HEK293 (cell line): ENCODE data around the gene FIGNL2.

Experiments used
- IKZF3 ChIP-seq: fragments of 450-650 bp; IDR thresholded peaks from 2 replicates; pipeline ENCODE4 v1.5.0; 2018; ENCODE audit warnings: missing biosample characterization, mild to moderate bottlenecking, missing genetic modification characterization, moderate library complexity
- KLF16 ChIP-seq: fragments of 450-650 bp; formaldehyde crosslinking; IDR thresholded peaks from 2 replicates; pipeline ENCODE4 v1.5.1; 2017; ENCODE audit warnings: missing biosample characterization, missing genetic modification characterization
- KLF17 ChIP-seq: fragments of 450-650 bp; formaldehyde crosslinking; IDR thresholded peaks from 2 replicates; pipeline ENCODE4 v1.5.1; 2016; ENCODE audit warnings: missing biosample characterization, missing genetic modification characterization
- MYNN ChIP-seq: fragments of 450-650 bp; formaldehyde crosslinking; IDR thresholded peaks from 2 replicates; pipeline ENCODE4 v1.5.1; 2016; ENCODE audit warnings: missing biosample characterization, missing genetic modification characterization, borderline replicate concordance
- SP3 ChIP-seq: fragments of 450-650 bp; formaldehyde crosslinking; IDR thresholded peaks from 2 replicates; pipeline ENCODE4 v1.5.1; 2016; ENCODE audit warnings: missing biosample characterization, missing genetic modification characterization
- SP7 ChIP-seq: fragments of 450-650 bp; formaldehyde crosslinking; IDR thresholded peaks from 2 replicates; pipeline ENCODE4 v1.5.1; 2016; ENCODE audit warnings: missing biosample characterization, missing genetic modification characterization
- ZBTB21 ChIP-seq: fragments of 450-650 bp; formaldehyde crosslinking; IDR thresholded peaks from 2 replicates; pipeline ENCODE4 v1.5.1; 2017; ENCODE audit warnings: missing biosample characterization, missing genetic modification characterization
- ZFP37 ChIP-seq: fragments of 450-650 bp; formaldehyde crosslinking; IDR thresholded peaks from 2 replicates; pipeline ENCODE4 v1.5.1; 2016; ENCODE audit warnings: missing biosample characterization, missing genetic modification characterization
- ZNF133 ChIP-seq: fragments of 450-650 bp; formaldehyde crosslinking; IDR thresholded peaks from 2 replicates; pipeline ENCODE4 v1.5.1; 2016; ENCODE audit warnings: missing biosample characterization, missing genetic modification characterization
- ZNF214 ChIP-seq: fragments of 450-650 bp; formaldehyde crosslinking; IDR thresholded peaks from 2 replicates; pipeline ENCODE4 v1.5.1; 2017; ENCODE audit warnings: missing biosample characterization, mild to moderate bottlenecking, missing genetic modification characterization, borderline replicate concordance
- ZNF280D ChIP-seq: fragments of 450-650 bp; formaldehyde crosslinking; IDR thresholded peaks from 2 replicates; pipeline ENCODE4 v1.5.1; 2016; ENCODE audit warnings: missing biosample characterization, missing genetic modification characterization
- ZNF341 ChIP-seq: fragments of 450-650 bp; formaldehyde crosslinking; IDR thresholded peaks from 2 replicates; pipeline ENCODE4; 2016; ENCODE audit warnings: low read depth, missing biosample characterization, missing genetic modification characterization
- ZNF391 ChIP-seq: fragments of 450-650 bp; formaldehyde crosslinking; IDR thresholded peaks from 2 replicates; pipeline ENCODE4 v1.5.1; 2016; ENCODE audit warnings: low read depth, missing biosample characterization, missing genetic modification characterization, borderline replicate concordance
- ZNF473 ChIP-seq: fragments of 450-650 bp; formaldehyde crosslinking; IDR thresholded peaks from 2 replicates; pipeline ENCODE4 v1.5.1; 2017; ENCODE audit warnings: missing biosample characterization, missing genetic modification characterization
- ZNF510 ChIP-seq: fragments of 450-650 bp; formaldehyde crosslinking; IDR thresholded peaks from 2 replicates; pipeline ENCODE4 v1.5.1; 2018; ENCODE audit warnings: mild to moderate bottlenecking, missing genetic modification characterization, missing biosample characterization; ENCODE audit not compliant: insufficient replicate concordance
- ZNF561 ChIP-seq: fragments of 450-650 bp; IDR thresholded peaks from 2 replicates; pipeline ENCODE4 v1.5.1; 2018; ENCODE audit warnings: missing biosample characterization, missing genetic modification characterization, borderline replicate concordance
- ZNF571 ChIP-seq: fragments of 450-650 bp; formaldehyde crosslinking; IDR thresholded peaks from 2 replicates; pipeline ENCODE4 v1.5.0; 2017; ENCODE audit warnings: missing biosample characterization, missing genetic modification characterization
- ZNF600 ChIP-seq: fragments of 450-650 bp; formaldehyde crosslinking; IDR thresholded peaks from 2 replicates; pipeline ENCODE4 v1.5.1; 2016; ENCODE audit warnings: missing biosample characterization, missing genetic modification characterization
- ZNF623 ChIP-seq: fragments of 450-650 bp; formaldehyde crosslinking; IDR thresholded peaks from 2 replicates; pipeline ENCODE4 v1.5.1; 2016; ENCODE audit warnings: missing biosample characterization, missing genetic modification characterization
- ZNF660 ChIP-seq: fragments of 450-650 bp; IDR thresholded peaks from 2 replicates; pipeline ENCODE4 v1.5.1; 2018; ENCODE audit warnings: missing biosample characterization, mild to moderate bottlenecking, missing genetic modification characterization
- ZNF747 ChIP-seq: fragments of 450-650 bp; formaldehyde crosslinking; IDR thresholded peaks from 2 replicates; pipeline ENCODE4 v1.5.1; 2016; ENCODE audit warnings: missing biosample characterization, missing genetic modification characterization
- TF ChIP-seq, protein P1 (sequence below): fragments of 450-650 bp; formaldehyde crosslinking; IDR thresholded peaks from 2 replicates; pipeline ENCODE4 v1.5.1; 2016; ENCODE audit warnings: missing biosample characterization, missing genetic modification characterization
- TF ChIP-seq, protein P2 (sequence below): fragments of 450-650 bp; formaldehyde crosslinking; IDR thresholded peaks from 2 replicates; pipeline ENCODE4 v1.5.1; 2016; ENCODE audit warnings: missing biosample characterization, missing genetic modification characterization, low read depth
- TF ChIP-seq, protein P3 (sequence below): fragments of 450-650 bp; formaldehyde crosslinking; IDR thresholded peaks from 2 replicates; pipeline ENCODE4 v1.5.1; 2016; ENCODE audit warnings: missing biosample characterization, missing genetic modification characterization
- TF ChIP-seq, protein P4 (sequence below): fragments of 450-650 bp; formaldehyde crosslinking; IDR thresholded peaks from 2 replicates; pipeline ENCODE4 v1.5.1; 2016; ENCODE audit warnings: missing biosample characterization, missing genetic modification characterization

FIGNL2 gene

GRCh38 chr12:51836041-51836826 lies 12.3 kb downstream of the FIGNL2 start (continued):
- TF ChIP-seq IKZF3 (tag by site-specific recombination) (no peak), ZNF133 (tag by site-specific recombination) (no peak), SP3 (tag by site-specific recombination) (no peak), ZNF391 (tag by site-specific recombination) (no peak), ZBTB21 (tag by site-specific recombination) (no peak), ZNF341 (tag by site-specific recombination) (0 out of 2 replicates have a peak, but pooled peaks have one; percentile 19), ZNF571 (tag by site-specific recombination) (no peak), SP7 (tag by site-specific recombination) (no peak), ZNF600 (tag by site-specific recombination) (peak; percentile 39; the same call in 1 of the 2 replicates), ZFP37 (no peak), ZNF747 (tag by site-specific recombination) (no peak), ZNF623 (tag by site-specific recombination) (no peak), ZNF473 (no peak), ZNF280D (tag by site-specific recombination) (no peak), ZNF660 (no peak), MYNN (tag by site-specific recombination) (no peak), ZNF561 (no peak), KLF17 (peak; percentile 60; the same call in 1 of the 2 replicates), KLF16 (tag by site-specific recombination) (no peak), ZNF214 (tag by site-specific recombination) (no peak), ZNF510 (tag by site-specific recombination) (no peak)
- TF ChIP-seq, protein P1, sequence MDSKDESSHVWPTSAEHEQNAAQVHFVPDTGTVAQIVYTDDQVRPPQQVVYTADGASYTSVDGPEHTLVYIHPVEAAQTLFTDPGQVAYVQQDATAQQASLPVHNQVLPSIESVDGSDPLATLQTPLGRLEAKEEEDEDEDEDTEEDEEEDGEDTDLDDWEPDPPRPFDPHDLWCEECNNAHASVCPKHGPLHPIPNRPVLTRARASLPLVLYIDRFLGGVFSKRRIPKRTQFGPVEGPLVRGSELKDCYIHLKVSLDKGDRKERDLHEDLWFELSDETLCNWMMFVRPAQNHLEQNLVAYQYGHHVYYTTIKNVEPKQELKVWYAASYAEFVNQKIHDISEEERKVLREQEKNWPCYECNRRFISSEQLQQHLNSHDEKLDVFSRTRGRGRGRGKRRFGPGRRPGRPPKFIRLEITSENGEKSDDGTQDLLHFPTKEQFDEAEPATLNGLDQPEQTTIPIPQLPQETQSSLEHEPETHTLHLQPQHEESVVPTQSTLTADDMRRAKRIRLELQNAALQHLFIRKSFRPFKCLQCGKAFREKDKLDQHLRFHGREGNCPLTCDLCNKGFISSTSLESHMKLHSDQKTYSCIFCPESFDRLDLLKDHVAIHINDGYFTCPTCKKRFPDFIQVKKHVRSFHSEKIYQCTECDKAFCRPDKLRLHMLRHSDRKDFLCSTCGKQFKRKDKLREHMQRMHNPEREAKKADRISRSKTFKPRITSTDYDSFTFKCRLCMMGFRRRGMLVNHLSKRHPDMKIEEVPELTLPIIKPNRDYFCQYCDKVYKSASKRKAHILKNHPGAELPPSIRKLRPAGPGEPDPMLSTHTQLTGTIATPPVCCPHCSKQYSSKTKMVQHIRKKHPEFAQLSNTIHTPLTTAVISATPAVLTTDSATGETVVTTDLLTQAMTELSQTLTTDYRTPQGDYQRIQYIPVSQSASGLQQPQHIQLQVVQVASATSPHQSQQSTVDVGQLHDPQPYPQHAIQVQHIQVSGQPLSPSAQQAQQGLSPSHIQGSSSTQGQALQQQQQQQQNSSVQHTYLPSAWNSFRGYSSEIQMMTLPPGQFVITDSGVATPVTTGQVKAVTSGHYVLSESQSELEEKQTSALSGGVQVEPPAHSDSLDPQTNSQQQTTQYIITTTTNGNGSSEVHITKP (tag by site-specific recombination), result no peak
- TF ChIP-seq, protein P2, sequence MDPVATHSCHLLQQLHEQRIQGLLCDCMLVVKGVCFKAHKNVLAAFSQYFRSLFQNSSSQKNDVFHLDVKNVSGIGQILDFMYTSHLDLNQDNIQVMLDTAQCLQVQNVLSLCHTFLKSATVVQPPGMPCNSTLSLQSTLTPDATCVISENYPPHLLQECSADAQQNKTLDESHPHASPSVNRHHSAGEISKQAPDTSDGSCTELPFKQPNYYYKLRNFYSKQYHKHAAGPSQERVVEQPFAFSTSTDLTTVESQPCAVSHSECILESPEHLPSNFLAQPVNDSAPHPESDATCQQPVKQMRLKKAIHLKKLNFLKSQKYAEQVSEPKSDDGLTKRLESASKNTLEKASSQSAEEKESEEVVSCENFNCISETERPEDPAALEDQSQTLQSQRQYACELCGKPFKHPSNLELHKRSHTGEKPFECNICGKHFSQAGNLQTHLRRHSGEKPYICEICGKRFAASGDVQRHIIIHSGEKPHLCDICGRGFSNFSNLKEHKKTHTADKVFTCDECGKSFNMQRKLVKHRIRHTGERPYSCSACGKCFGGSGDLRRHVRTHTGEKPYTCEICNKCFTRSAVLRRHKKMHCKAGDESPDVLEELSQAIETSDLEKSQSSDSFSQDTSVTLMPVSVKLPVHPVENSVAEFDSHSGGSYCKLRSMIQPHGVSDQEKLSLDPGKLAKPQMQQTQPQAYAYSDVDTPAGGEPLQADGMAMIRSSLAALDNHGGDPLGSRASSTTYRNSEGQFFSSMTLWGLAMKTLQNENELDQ, result no peak
- TF ChIP-seq, protein P3, sequence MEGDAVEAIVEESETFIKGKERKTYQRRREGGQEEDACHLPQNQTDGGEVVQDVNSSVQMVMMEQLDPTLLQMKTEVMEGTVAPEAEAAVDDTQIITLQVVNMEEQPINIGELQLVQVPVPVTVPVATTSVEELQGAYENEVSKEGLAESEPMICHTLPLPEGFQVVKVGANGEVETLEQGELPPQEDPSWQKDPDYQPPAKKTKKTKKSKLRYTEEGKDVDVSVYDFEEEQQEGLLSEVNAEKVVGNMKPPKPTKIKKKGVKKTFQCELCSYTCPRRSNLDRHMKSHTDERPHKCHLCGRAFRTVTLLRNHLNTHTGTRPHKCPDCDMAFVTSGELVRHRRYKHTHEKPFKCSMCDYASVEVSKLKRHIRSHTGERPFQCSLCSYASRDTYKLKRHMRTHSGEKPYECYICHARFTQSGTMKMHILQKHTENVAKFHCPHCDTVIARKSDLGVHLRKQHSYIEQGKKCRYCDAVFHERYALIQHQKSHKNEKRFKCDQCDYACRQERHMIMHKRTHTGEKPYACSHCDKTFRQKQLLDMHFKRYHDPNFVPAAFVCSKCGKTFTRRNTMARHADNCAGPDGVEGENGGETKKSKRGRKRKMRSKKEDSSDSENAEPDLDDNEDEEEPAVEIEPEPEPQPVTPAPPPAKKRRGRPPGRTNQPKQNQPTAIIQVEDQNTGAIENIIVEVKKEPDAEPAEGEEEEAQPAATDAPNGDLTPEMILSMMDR (tag by site-specific recombination), result no peak
- TF ChIP-seq, protein P4, sequence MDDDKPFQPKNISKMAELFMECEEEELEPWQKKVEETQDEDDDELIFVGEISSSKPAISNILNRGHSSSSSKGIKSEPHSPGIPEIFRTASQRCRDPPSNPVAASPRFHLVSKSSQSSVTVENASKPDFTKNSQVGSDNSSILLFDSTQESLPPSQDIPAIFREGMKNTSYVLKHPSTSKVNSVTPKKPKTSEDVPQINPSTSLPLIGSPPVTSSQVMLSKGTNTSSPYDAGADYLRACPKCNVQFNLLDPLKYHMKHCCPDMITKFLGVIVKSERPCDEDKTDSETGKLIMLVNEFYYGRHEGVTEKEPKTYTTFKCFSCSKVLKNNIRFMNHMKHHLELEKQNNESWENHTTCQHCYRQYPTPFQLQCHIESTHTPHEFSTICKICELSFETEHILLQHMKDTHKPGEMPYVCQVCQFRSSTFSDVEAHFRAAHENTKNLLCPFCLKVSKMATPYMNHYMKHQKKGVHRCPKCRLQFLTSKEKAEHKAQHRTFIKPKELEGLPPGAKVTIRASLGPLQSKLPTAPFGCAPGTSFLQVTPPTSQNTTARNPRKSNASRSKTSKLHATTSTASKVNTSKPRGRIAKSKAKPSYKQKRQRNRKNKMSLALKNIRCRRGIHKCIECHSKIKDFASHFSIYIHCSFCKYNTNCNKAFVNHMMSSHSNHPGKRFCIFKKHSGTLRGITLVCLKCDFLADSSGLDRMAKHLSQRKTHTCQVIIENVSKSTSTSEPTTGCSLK (tag by site-specific recombination), result no peak
